HT1080 (cell line): ENCODE results near the gene SNAI1. TPM values are rescaled to one million over a fixed set of nuclear protein-coding genes. Genes with fewer than 3 reads are reported as not detected.
A peak's percentile ranks its signal among the peaks of the same experiment; 100 is the strongest.
"Not testable (repeated sequence)": the region's sequence is repeated elsewhere in the genome, so short reads cannot be mapped to it uniquely, and the experiment has no call there.

Experiments
- DNase-seq: peaks from one replicate; pipeline ENCODE4 v3.0.0-alpha.2; 2015; ENCODE audit warnings: low read depth
- total RNA-seq: library from RNA; depleted of rRNA; stranded (reverse); fragments of >200 nt; shearing (Covaris generic); gene quantifications from 2 replicates; pipeline ENCODE4 v1.2.3, GENCODE V29; 2014

The SNAI1 gene
- total RNA-seq, 1 experiment from 2014 or later: 3.2 TPM

DNA sequence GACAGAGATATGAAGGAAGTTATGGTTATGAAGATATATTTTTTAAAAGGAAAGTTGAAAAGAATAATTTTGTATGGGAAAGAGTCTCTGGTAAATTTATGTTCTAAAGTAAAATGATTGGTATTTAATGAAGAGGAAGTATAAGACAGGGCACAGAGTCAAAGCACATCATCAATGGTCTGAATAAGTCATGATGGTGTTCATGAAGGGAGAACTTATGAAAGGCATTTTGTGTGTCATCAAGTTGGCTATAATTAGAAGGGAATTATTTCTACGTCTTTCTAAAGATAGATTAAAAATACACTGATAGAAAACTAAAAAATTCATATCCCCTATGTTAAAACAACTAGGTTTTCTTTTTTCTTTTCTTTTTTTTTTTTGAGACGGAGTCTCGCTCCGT is 21.4 kb upstream of the SNAI1 start:
- DNase-seq: no peak

DNA sequence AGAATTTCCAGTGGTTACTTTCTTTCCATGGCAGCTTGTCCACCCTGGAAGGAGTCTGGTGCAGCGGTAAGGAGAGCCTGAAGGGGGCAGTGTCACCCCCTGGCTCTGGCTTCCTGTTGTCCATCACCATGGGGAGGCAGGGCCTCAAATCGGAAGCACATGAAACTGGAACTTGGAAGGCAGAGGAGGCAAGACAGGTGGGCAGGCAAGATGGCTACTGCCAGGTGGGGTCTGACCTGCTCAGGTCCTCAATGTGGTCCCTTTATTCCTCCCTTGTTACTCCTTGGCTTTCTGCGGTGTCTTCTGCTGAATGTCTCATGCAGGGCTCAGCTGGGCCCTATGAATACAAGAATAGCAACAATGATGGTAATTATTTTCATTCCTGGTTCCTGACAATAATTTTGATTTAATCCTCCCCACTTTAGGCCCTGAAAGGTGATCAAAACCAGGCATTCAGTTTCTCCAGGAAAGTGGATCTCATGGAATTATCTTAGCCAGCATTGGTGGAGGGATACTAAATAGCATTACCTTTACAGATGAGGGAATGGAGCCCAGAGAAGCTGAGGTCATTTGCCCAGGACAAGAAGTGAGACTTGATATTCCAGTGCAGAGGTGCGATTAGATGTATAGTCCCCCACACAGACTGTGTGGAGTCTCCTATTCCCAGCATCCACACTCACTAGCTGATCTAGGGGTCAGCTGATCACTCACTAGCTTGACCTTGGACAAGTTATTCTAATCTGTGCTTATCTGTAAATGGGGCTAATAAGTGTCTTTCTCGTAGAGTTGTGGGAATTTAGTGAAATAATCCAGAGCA is 17.6 kb upstream of the SNAI1 start:
- peak; percentile 41 for DNase-seq

DNA sequence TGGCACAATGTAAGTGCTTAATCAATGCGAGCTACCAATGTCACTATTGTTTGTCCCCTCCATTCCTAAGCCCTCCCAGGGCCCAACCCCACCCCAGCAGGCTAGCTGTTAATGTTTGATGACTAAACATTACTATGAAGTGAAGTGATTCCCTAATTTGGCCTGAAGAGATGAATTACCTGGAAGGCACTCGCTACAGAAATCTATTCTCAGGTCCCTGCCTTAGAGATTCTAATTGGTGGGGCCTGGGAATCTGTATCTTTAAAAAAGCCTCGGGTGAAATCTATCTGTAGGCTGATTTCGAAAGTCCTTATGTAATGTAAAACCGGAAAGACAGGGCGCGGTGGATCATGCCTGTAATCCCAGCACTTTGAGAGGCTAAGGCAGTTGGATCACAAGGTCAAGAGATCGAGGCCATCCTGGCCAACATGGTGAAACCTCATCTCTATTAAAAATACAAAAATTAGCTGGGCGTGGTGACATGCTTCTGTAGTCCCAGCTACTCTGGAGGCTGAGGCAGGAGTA is 16.9 kb upstream of the SNAI1 start:
- DNase-seq: no peak

DNA sequence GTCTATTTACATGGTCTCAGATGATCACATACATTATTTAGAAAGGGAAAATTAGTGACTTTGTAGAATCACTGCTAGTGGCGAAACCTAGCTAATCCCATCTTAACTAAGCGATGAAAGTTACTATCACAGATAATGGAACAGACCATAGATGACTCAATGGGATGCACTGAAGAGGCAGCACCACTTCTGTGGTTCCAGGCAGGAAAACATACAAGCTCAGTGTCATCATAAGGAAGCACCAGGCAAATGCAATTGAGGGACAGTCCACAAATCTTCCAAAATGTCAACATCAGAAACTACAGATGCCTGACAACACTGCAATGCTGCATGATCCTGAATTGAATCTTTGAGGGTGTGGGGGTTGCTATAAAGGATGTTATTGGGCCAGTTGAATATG is 15.9 kb upstream of the SNAI1 start:
- no peak for DNase-seq

DNA sequence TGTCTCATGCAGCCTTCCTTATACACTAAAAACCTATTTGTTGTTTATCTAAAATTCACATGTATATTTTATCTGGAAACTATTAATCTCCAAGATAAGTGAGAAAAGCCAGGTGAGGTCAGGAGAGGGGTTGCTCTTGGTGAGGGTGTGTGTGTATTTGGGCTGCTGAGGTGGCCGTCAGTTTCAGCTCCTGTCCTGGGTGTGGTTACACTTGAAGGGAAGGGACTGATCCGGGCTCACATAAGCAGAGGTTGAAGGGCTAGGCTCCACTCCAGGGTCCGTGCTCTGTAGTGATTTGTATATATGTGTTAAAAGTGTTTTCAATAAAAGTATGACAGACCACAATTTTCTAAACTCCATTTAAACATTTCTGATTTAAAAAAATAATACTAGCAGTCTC is 13.5 kb upstream of the SNAI1 start:
- no peak for DNase-seq

DNA sequence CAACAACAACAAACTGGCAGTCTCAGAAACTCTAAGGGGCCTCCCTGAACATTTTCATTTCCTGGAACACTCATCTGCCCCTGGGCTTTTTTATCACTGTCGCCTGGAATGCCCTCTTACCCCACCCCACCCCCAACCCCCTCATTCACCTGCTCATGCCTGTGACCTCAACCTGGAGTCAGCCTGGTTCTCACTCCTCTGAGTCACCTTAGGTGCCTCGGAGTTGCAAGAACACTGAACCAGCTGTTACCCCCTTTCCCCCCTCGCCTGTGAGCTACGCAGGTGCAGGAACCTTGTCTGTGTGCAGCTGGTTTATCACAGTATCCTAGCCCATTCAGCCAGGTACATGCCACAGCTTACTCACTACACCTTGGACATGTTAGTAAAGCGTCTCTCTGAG is 12.8 kb upstream of the SNAI1 start:
- no peak for DNase-seq

DNA sequence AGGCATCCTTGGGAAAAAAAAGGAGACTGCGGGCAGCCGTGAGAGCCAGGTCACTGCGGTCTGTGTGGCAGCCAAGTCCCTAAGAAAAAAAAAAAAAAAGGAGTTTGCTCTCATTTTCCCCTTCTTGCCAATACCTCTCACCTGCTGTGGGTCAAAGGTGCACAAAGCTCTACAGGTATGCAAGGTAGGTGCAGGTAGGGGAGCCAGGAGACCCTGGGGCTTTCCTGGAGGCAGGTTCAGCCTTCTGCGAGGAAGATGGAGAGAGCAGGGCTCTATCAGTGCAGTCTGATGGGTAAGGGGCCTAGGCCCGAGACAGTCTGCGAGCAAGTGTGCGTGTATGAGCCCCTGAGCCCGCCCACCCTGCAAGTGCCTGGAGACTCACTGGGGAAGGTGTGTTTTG is 12.3 kb upstream of the SNAI1 start:
- no peak for DNase-seq

DNA sequence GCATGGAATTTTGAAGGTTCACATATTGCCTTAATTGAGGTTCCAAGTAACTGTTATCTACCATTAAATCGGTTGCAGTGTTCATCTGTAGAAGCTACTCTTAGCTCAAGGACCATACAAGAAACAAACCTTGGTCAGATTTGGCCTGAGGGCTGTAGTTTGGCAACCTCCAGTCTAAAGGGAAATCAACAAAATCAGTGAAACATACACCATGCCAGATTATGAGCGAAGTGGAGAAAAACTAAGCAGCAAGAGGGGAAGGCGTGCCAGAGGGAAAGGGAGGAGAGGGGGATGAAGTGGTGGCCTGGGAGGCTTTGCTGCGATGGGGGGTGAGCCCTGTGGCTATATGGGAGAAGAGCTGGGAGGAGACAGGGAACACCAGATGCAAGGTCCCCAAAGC is 8.8 kb upstream of the SNAI1 start:
- no peak for DNase-seq

DNA sequence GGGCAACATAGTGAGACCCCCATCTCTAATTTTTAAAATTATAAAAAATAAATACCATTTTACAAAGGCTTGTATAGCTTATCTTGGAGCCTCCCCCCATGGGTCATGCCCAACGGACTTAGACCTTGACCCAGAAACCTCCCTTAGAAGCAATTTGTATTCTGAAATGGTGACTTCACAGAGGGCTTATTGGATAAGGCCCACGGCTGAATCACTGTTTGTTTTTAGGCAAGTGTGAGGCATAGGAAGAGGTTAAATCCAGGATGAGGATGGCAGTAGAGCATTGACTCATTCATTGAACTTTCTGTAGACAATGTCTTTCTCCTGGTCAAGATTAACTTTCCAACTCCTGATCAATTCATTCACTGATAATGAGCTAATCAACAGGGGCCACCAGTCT is 6.2 kb upstream of the SNAI1 start:
- DNase-seq: peak; percentile 74

DNA sequence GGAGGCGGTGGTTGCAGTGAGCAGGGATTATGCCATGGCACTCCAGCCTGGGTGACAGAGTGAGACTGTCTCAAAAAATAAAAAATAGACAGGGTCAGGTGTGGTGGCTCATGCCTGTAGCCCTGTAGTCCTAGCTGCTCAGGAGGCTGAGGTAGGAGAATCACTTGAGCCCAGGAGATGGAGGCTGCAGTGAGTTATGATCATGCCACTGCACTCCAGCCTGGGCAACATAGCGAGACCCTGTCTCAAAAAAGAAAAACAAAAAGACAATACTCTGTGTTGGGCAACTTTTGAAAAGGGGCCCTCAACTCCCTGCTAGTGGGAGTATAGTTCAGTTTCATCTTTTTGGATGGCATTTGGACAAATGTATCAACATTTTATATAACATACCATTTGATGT is 5.0 kb upstream of the SNAI1 start:
- not testable (repeated sequence) for DNase-seq

DNA sequence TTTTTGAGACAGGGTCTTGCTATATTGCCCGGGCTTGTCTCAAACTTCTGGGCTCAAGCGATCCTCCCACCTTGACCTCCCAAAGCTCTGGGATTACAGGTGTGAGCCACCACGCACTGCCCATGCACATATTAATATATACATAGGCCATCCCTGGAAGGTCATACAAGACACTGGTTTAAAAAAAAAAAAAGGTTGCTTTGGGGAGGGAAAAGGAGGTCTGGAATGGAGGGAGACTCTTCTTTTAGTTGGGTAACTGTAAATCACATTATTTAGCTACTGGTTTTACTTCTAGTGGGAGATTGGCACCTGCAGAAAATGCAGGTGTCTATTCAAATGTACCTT is 4.1 kb upstream of the SNAI1 start:
- DNase-seq: no peak

DNA sequence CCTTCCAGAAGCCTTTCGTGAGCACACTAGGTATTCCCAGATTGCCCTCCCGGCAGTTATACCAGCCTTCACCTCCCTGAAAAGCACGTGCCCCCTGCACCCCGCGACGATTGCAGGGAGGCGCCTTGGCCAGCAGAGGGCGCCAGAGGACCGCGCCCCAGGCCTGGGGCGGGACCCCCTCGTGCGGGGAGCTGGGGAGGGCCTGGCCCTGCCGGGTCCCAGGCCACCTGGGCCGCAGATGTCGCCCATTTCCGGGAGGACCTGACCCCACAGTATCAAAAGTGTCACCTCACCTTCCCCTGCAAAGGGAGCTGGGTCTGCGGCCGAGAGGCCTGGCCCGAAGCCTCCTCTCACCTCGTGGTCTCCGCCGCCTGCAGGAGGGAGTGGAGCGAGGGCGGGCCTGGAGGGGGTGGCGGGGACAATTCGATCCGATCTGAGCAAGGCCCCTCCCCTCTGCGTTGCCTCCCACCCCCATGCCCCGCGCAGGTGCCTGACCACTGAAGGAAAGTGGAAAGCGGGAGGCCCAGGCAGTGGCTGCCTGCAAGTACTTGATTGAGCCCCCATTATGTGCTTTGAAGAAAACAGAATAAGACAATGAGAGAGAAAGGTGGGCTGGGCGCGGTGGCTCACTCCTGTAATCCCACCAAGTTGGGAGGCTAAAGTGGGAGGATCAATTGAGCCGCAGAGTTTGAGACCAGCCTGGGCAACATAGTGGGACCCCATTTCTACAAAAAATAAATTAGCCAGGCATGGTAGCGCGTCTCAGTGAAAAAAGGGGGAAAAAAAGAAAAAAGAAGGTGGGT is 3.5 kb upstream of the SNAI1 start:
- peak; percentile 44 for DNase-seq

DNA sequence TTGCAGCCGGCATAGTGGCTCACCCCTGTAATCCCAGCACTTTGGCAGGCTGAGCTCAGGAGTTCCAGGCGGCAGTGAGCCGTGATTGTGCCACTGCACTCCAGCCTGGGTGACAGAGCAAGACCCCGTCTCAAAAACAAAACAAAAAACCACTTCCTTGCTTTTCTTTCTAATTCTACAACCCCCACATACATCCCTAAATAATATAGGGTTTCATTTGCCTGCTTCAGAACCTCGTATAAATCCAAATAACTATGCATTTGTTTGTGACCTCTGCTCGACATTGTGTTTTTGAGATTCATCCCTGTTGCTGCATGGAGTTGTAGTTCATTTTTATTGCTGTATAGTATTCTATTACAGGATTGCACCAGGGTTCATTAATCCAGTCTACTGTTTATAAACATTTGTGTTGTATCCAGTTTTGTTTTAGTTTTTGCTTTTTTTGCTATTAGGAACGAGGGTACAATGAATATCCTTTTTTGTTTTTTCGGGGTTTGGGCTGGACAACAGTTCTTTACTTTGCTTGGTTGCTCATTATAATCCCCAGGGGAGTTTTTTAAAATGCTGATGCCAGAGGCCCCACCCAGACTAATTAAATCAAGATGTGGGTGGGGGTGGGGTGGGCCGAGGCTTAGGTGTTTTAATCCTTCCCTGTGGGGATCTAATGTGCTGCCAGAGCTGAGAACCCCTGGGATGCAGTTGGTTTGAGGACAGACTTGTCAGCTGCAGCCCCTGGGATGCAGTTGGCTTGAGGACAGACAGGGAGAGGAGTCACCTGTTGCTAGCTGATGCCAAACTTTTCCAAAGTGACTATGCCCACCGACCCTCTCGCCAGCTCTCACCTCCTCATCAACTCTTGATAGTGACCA is 2.4 kb upstream of the SNAI1 start:
- DNase-seq: no peak

DNA sequence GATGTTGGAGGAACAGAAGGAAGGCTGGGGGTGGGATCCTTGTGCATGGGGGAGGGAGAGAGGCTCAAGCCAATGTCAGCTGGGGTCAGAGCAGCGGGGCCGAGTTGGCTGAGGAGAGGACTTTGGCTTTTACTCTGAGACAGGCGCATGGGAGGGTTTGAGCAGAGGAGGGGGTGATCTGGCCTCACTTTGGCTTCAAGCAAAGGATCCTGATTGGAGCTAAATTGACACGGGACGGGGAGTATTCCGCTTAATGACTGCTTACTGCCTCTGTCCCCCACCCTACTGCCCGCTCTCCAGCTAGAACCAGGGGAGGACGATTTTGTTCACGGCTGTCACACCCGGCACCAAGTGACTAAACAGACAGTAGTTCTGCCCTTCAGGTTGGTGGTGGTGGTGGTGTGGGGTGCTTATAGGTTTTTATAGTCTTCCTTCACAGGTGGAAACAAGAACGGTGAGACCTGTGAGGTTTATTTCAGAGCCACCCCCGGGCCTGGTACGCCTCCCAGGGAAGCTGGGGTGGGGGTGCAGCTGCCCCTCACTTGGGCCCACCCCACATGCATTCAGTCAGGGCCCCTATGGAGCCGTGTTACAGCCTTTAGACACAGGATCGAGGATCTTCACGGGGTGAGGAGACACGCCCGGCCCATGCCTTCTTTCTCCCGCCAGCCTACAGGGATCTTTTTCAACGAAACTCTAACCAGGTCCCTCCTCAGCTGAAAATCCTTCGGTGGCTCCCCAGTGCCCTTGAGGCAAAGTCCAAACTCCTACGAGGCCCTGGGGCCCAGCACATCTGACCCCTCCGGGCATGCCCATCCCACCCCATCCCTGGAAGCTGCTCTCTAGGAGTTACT is 1.3 kb upstream of the SNAI1 start:
- no peak for DNase-seq

DNA sequence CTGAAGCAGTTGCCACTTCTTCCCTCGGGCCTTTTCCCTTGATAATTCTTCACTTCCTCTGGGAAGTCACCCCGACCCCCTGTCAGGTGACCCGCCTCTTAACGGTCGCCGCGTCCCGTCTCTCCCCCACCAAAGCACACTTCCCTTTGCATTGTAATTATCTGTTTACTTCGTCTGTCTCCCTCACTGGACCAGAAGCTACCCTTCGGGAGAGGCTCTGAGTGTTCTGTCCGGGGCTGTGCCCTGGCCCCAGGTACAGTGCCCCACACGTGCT is 771 bp upstream of the SNAI1 start:
- DNase-seq: no peak

DNA sequence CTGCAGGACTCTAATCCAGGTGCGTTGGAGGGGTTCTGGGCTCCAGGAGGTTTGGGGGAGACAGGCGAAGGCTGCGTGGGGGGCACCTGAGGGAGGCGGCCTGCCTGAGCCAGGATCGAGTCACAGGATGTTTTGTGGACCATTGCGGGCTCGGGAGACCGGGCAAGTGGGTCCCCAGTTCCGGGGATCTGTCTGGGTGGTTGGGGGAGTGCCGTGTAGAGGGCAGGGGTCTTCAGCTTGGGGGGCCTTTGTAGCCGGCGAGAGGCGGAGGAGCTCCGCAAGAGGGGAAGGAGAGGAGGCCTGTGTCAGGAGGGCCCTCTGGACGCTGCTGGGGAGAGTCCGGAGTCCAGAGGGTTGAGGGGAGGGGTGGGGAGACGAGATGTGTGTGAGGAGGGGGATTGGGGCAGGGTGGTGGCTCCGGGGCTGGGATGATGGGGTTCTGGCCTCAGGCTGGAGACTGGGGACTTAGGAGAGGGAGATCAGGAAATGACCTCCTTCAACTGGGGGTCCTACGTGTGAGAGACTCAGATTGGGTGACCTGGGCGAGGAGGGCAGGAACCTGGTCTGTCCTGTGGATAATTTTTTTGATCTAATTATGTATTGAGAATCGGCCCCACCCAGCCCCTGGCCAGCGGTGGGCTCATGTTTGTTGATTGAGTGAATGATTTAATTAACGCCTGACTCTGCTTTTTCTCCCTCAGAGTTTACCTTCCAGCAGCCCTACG is 505 bp downstream of the SNAI1 start:
- DNase-seq: no peak

DNA sequence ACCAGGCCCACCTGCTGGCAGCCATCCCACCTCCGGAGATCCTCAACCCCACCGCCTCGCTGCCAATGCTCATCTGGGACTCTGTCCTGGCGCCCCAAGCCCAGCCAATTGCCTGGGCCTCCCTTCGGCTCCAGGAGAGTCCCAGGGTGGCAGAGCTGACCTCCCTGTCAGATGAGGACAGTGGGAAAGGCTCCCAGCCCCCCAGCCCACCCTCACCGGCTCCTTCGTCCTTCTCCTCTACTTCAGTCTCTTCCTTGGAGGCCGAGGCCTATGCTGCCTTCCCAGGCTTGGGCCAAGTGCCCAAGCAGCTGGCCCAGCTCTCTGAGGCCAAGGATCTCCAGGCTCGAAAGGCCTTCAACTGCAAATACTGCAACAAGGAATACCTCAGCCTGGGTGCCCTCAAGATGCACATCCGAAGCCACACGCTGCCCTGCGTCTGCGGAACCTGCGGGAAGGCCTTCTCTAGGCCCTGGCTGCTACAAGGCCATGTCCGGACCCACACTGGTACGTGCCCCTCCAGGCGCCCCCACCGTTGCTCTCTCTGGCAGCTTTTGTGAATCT is 1.1 kb downstream of the SNAI1 start:
- DNase-seq: no peak

DNA sequence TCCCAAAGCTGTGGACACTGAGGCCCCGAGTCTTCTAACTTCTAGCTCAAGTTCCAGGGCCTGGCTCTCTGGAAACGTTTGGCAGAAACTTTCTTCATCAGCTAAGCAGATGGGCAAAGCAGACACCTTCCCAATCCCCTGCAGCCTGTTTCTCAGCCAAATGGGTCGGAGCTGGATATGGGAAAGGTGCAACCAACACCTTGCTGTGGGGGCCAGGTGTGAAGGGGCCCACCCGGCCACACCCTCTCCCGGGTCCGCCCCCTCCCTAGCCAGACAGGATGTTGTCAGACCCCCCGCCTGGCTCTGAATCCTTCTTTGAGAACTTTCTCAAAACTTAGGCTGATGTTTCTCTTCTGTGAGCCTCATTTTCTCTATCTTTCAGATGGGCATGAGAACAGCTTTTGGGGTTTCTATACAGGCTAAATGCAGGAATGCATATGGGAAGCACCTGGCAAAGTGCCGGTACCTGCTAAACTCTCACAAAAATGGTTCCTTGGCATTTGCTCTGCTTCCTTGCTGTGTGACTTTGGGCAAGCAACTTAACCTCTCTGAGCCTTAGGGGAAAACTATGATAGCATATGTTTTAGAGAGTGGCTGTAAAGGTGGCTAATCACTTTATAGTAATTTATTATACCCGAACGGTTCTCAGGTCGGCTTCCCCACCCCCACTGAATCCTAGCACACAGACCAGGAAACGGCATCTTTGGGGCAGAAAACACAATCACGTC is 1.8 kb downstream of the SNAI1 start:
- DNase-seq: no peak

DNA sequence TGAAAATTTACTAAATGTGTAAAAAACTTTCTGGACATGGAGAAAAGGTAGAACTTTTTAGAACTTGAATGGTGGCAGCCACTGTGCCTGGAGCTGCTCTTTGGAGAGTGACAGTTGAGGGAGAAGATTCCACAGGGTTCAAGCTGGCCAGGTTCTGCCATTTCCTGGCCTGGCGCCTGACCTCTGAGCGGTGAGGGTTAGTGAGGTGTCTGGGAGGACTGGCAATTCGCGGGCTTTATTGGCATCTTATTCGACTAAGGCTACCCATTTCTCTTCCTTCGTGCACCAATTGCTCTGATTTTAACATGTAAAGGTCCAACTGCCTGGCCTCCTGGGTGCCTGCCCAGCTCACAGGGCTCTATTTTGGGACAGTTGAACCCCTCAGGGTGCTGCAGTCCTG is 2.4 kb downstream of the SNAI1 start:
- DNase-seq: no peak
